Prostate gland (tissue), 2 donors: ENCODE measurements around the gene GPR32.

Source experiments
- CTCF ChIP-seq, 4 experiments: fragments of 200-600 bp in 2 of 4; fragments of 450-650 bp in 2 of 4; sonication (generic) in 2 of 4; IDR thresholded peaks; 1 replicate in 3 of 4; 2 replicates in 1 of 4; pipeline ENCODE4 v1.5.1; 2016 to 2019; ENCODE audit warnings: antibody characterized with exemption in 4 of 4, mild to moderate bottlenecking in 2 of 4, moderate library complexity in 2 of 4
- POLR2A ChIP-seq: fragments of 450-650 bp; IDR thresholded peaks from one replicate; pipeline ENCODE4 v1.6.1; 2016; ENCODE audit warnings: antibody characterized with exemption, mild to moderate bottlenecking
- POLR2AphosphoS5 ChIP-seq: sonication (generic); formaldehyde crosslinking; IDR thresholded peaks from one replicate; pipeline ENCODE4 v1.6.1; 2017; ENCODE audit warnings: antibody characterized with exemption

DNA sequence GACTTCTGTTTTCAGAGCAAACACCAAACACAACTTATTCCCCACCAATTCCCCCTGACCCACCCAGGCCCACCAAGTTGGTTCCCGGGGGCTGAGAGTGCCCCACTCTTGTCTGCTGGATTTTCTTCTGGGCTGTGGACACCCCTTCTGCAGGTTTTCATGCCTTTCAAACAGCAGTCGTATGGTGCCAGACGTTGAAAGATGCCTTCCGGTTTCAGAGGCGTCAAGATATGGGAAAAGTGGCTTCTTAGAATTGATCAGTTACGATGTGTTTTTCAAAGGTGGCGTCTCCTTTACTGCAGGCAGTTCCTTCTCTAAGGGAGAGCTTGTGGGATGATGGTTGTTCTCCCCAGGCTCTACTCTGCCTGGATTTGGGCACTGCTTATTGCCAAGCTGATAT is 34.4 kb upstream of the GPR32 start:
- TF ChIP-seq POLR2A: no peak
- no peak for TF ChIP-seq POLR2AphosphoS5
- TF ChIP-seq CTCF (IDR thresholded peaks at IDR 0.05): no peak
